GM12878 (cell line): ENCODE data around the gene RALGPS1. TPM values are rescaled to one million over a fixed set of nuclear protein-coding genes. Genes with fewer than 3 reads are reported as not detected.

Experiments
- ATAC-seq: fragments of 200-7000 bp; cut with Tn5 transposase; 3 replicates; pipeline ENCODE4 v1.9.1; 2020; ENCODE audit warnings: mild to moderate bottlenecking, moderate library complexity
- BruUV-seq: library from RNA; stranded (reverse); fragments of 400-500 nt; replicated peaks from 2 replicates; lab custom pipeline; 2021; lab: Mats Ljungman, UMichigan
- CTCF ChIA-PET: fragments of 300-600 bp; sonication (Branson Sonifier 250); formaldehyde crosslinking; extraction: SDS; loops from one replicate; lab custom pipeline; 2021; ENCODE audit warnings: inconsistent platforms; lab: Yijun Ruan, JAX
- POLR2A ChIA-PET: fragments of 350-600 bp; formaldehyde crosslinking; extraction: SDS; loops from one replicate; lab custom pipeline; 2021; ENCODE audit warnings: inconsistent platforms; lab: Charles Lee
- RAD21 ChIA-PET: fragments of 300-600 bp; sonication (Branson Sonifier 250); formaldehyde crosslinking; loops from one replicate; lab custom pipeline; 2023; ENCODE audit warnings: antibody characterized with exemption; ENCODE audit not compliant: unreplicated experiment; lab: Charles Lee
- SMC1A ChIA-PET: fragments of 300-600 bp; sonication (Branson Sonifier 250); formaldehyde crosslinking; loops from one replicate; lab custom pipeline; 2023; ENCODE audit not compliant: unreplicated experiment, uncharacterized antibody; lab: Charles Lee
- DNase-seq: peaks from one replicate; pipeline ENCODE4 v3.0.0-alpha.2; 2011; ENCODE audit warnings: low read depth, low spot score
- FAIRE-seq: peaks from 3 replicates; lab custom pipeline; 2011; peaks lifted over from hg19 to GRCh38; lab: Jason Lieb, UNC
- H2AFZ ChIP-seq: 2 replicates; pipeline ENCODE4 v1.6.0; 2011; ENCODE audit warnings: low read depth, low read length, control low read depth; ENCODE audit not compliant: control insufficient read depth
- H3K27ac ChIP-seq: 2 replicates; pipeline ENCODE4 v1.5.1; 2011; ENCODE audit warnings: control low read depth; ENCODE audit not compliant: control insufficient read depth, insufficient read depth
- H3K27me3 ChIP-seq, 2 experiments: replicated peaks in 1 of 2; 2 replicates each; pipeline versions ENCODE4 v1.6.0 to v1.6.1; 2011; ENCODE audit warnings: low read length in 1 of 2; ENCODE audit not compliant: control insufficient read depth in 2 of 2, insufficient read depth in 2 of 2
- H3K36me3 ChIP-seq, 2 experiments: 2 replicates each; pipeline ENCODE4 v1.5.1; 2011; ENCODE audit warnings: low read length in 1 of 2; ENCODE audit not compliant: control insufficient read depth in 2 of 2, insufficient read depth in 2 of 2
- H3K4me1 ChIP-seq: 2 replicates; pipeline ENCODE4 v1.6.1; 2011; ENCODE audit warnings: mild to moderate bottlenecking, low read length, moderate library complexity, mixed read lengths; ENCODE audit not compliant: control insufficient read depth, insufficient read depth
- H3K4me2 ChIP-seq: 2 replicates; pipeline ENCODE4 v1.6.0; 2011; ENCODE audit warnings: control low read depth; ENCODE audit not compliant: control insufficient read depth, insufficient read depth
- H3K4me3 ChIP-seq: fragments of 200-600 bp; sonication (generic); 2 replicates; pipeline ENCODE4 v1.5.1; 2016
- H3K79me2 ChIP-seq: 2 replicates; pipeline ENCODE4 v1.6.0; 2011; ENCODE audit warnings: low read length; ENCODE audit not compliant: control insufficient read depth, insufficient read depth
- H3K9ac ChIP-seq: 2 replicates; pipeline ENCODE4 v1.8.0; 2011; ENCODE audit warnings: low read length, control low read depth, mixed read lengths; ENCODE audit not compliant: control insufficient read depth, insufficient read depth
- H3K9me3 ChIP-seq: replicated peaks from 3 replicates; pipeline ENCODE4 v1.5.1; 2011; ENCODE audit warnings: mild to moderate bottlenecking, low read length; ENCODE audit not compliant: control insufficient read depth, insufficient read depth
- H4K20me1 ChIP-seq: 2 replicates; pipeline ENCODE4 v1.6.0; 2011; ENCODE audit not compliant: control insufficient read depth, insufficient read depth
- ATF3 ChIP-seq: IDR thresholded peaks from 2 replicates; pipeline ENCODE4 v1.6.1; 2011; ENCODE audit warnings: low read depth, mild to moderate bottlenecking, low read length, moderate library complexity, borderline replicate concordance; ENCODE audit errors: extremely low read depth
- E4F1 ChIP-seq: fragments of 450-650 bp; IDR thresholded peaks from 2 replicates; pipeline ENCODE4 v1.6.1; 2018; ENCODE audit warnings: borderline replicate concordance, mild to moderate bottlenecking; ENCODE audit not compliant: partially characterized antibody
- IRF4 ChIP-seq: IDR thresholded peaks from 2 replicates; pipeline ENCODE4 v1.6.1; 2011; ENCODE audit warnings: low read depth, low read length
- MEF2B ChIP-seq: fragments of 450-650 bp; IDR thresholded peaks from 2 replicates; pipeline ENCODE4 v1.6.1; 2018; ENCODE audit warnings: mild to moderate bottlenecking, moderate library complexity; ENCODE audit not compliant: partially characterized antibody, poor library complexity, severe bottlenecking
- MTA3 ChIP-seq: IDR thresholded peaks from 2 replicates; pipeline ENCODE4 v1.6.1; 2012; ENCODE audit warnings: low read length, inconsistent platforms, borderline replicate concordance
- RCOR1 ChIP-seq: conservative IDR thresholded peaks from 2 replicates; pipeline ENCODE4 v1.6.1; 2012; ENCODE audit warnings: low read depth, low read length, improper control_type of control experiment
- SPI1 ChIP-seq: IDR thresholded peaks from 2 replicates; pipeline ENCODE4 v1.6.1; 2011; ENCODE audit warnings: low read depth, mild to moderate bottlenecking, low read length, moderate library complexity, borderline replicate concordance; ENCODE audit not compliant: insufficient read depth
- SREBF1 ChIP-seq: IDR thresholded peaks from 2 replicates; pipeline ENCODE4 v1.6.1; 2012; ENCODE audit warnings: mild to moderate bottlenecking, low read length
- STAT1 ChIP-seq: fragments of 450-650 bp; conservative IDR thresholded peaks from 2 replicates; pipeline ENCODE4 v1.6.1; 2014; ENCODE audit warnings: antibody characterized with exemption, mild to moderate bottlenecking
- WRNIP1 ChIP-seq: IDR thresholded peaks from 2 replicates; pipeline ENCODE4 v1.6.1; 2011; ENCODE audit warnings: low read depth, low read length, improper control_type of control experiment, borderline replicate concordance
- ZSCAN29 ChIP-seq: fragments of 450-650 bp; IDR thresholded peaks from 2 replicates; pipeline ENCODE4 v1.6.1; 2017; ENCODE audit warnings: mild to moderate bottlenecking, moderate library complexity
- WGBS: methylation state at CpG from one replicate; pipeline ENCODE4 v1.1.6; 2016; ENCODE audit warnings: low lambda C conversion rate; ENCODE audit not compliant: insufficient replicate concordance, insufficient coverage; ENCODE audit errors: missing lambda C conversion rate; 5-methylcytosine and 5-hydroxymethylcytosine counted together
- in situ Hi-C: fragments of 300-500 bp; cut with MboI; formaldehyde crosslinking; loops from 9 replicates; pipeline ENCODE4 v1.14.3; 2018; ENCODE audit warnings: mixed read lengths
- intact Hi-C: fragments of 100-400 bp; cut with micrococcal nuclease; formaldehyde crosslinking; loops from one replicate; pipeline ENCODE4 v1.14.2; 2022; ENCODE audit not compliant: unreplicated experiment
- polyA plus RNA-seq, 11 experiments: library from polyadenylated mRNA; depleted of rRNA in 4 of 11; unstranded in 6 of 11; stranded (reverse) in 5 of 11; fragments of >200 nt; fragmentation: Nextera tagmentation in 4 of 11; fragmentation: Illumina TruSeq in 1 of 11; extraction: Ambion mirVana in 4 of 11; extraction: Trizol in 1 of 11; gene quantifications; 1 replicate in 1 of 11; 2 replicates in 10 of 11; pipeline versions ENCODE4 v1.2.1 to v1.2.3, GENCODE V29; 2011 to 2016; ENCODE audit warnings: inconsistent platforms in 2 of 11, missing spikeins in 2 of 11, low read depth in 1 of 11
- total RNA-seq, 4 experiments: library from RNA; depleted of rRNA in 3 of 4; stranded (reverse); fragments of >200 nt in 3 of 4; fragmentation: Illumina TruSeq in 1 of 4; extraction: Trizol in 1 of 4; gene quantifications; 2 replicates each; pipeline versions ENCODE4 v1.2.1 to v1.2.3, GENCODE V29; 2013 to 2021

Gene RALGPS1
- total and polyA plus RNA-seq, 10 of the 15 experiments (the other 5 are each of a cell fraction or from before 2014, with no cell fraction given) = 0.13 to 5.6 (median 2.7) TPM

- Histone ChIP-seq H3K4me3 (no peak overlapping the region), H3K36me3 (no peaks in the 10 kb centered on the region; a peak in 2 of 4 replicates), H3K9ac (no peak overlapping the region), H3K4me1 (no peaks in the 10 kb centered on the region), H3K27me3 (no peaks in the 10 kb centered on the region), H2AFZ (no peak overlapping the region), H3K79me2 (no peaks in the 10 kb centered on the region), H4K20me1 (no peaks in the 10 kb centered on the region), H3K9me3 (no peaks in the 10 kb centered on the region), H3K27ac (no peak overlapping the region), H3K4me2 (no peak overlapping the region)
- SMC1A ChIA-PET = interaction anchor here (0.7 to 8.6 kb wide), 30 partner anchors 9 to 490 kb away, joined by 3 to 124 read pairs (median 6); partner anchors contain the start of gene SLC2A8
- no TSS peak for BruUV-seq
- TF ChIP-seq ZSCAN29 (no peak), STAT1 (no peak), MTA3 (no peak), SPI1 (no peak), SREBF1 (no peak), ATF3 (no peak), E4F1 (no peak), RCOR1 (no peak), IRF4 (no peak), WRNIP1 (no peak), MEF2B (no peak)
- RAD21 ChIA-PET = interaction anchor here (0.7 to 5.2 kb wide), 16 partner anchors 10 to 250 kb away, joined by 3 to 63 read pairs (median 6); no protein-coding TSS in a partner anchor
- whole genome bisulfite sequencing = 69% methylated on average over 3 of the region's 3 CpGs
- in situ Hi-C loops (loop anchor here (5.0 kb wide), 1 partner anchor 232 kb away; no protein-coding TSS in a partner anchor), intact Hi-C loops (loop anchor here (1.0 kb wide), 1 partner anchor 202 kb away; no protein-coding TSS in a partner anchor)
- CTCF ChIA-PET = interaction anchor here (0.7 to 10.8 kb wide), 35 partner anchors 10 to 283 kb away, joined by 3 to 174 read pairs (median 5); no protein-coding TSS in a partner anchor
- POLR2A ChIA-PET = interaction anchor here (0.8 to 1.2 kb wide), 4 partner anchors 158 to 234 kb away, joined by 3 to 6 read pairs (median 4); no protein-coding TSS in a partner anchor
- ATAC-seq (no peak), DNase-seq (no peak), FAIRE-seq (no peak)
Measured at GRCh38 chr9:126965077-126965476, 50.5 kb downstream of the RALGPS1 start.
